Measurements from ENCODE around the gene SUMO2. TPM values are rescaled to one million over a fixed set of nuclear protein-coding genes. Genes with fewer than 3 reads are reported as not detected.

The SUMO2 gene
- total and polyA plus RNA-seq, 8 donors = 38.1 to 178 (median 118) TPM

Other genes starting within 250 kb of the SUMO2 start
- gene OTOP3, start 247.1 kb downstream of the SUMO2 start, total RNA-seq = under 1 TPM; 0.15 to 0.65 (median 0.39) TPM
- under 1 TPM; 0.15 to 0.35 TPM for gene OTOP3, start 247.1 kb downstream of the SUMO2 start, polyA plus RNA-seq
- gene HID1, start 210.2 kb downstream of the SUMO2 start, total RNA-seq = 100 to 1,000 TPM in 5 of 6 donors, 10 to 100 TPM in 1; 76.7 to 145 (median 117) TPM
- 100 to 1,000 TPM; 217 to 262 TPM for gene HID1, start 210.2 kb downstream of the SUMO2 start, polyA plus RNA-seq
- gene CDR2L, start 195.3 kb downstream of the SUMO2 start, total RNA-seq = 10 to 100 TPM in 1 of 6 donors, 1 to 10 TPM in 5; 2.3 to 11.2 (median 3.4) TPM
- gene CDR2L, start 195.3 kb downstream of the SUMO2 start, polyA plus RNA-seq = 1 to 10 TPM; 4.6 to 5.7 TPM
- gene MRPL58, start 170.3 kb downstream of the SUMO2 start, total RNA-seq = 10 to 100 TPM; 11.7 to 22.2 (median 14.1) TPM
- 10 to 100 TPM; 20.9 to 23.6 TPM for gene MRPL58, start 170.3 kb downstream of the SUMO2 start, polyA plus RNA-seq
- gene ATP5PD, start 136.0 kb downstream of the SUMO2 start, total RNA-seq = 100 to 1,000 TPM in 4 of 6 donors, 10 to 100 TPM in 2; 81.6 to 121 (median 105) TPM
- 100 to 1,000 TPM; 215 to 229 TPM for gene ATP5PD, start 136.0 kb downstream of the SUMO2 start, polyA plus RNA-seq
- gene KCTD2, start 135.7 kb downstream of the SUMO2 start, total RNA-seq = 10 to 100 TPM in 1 of 6 donors, 1 to 10 TPM in 5; 6.3 to 13.2 (median 8.5) TPM
- gene KCTD2, start 135.7 kb downstream of the SUMO2 start, polyA plus RNA-seq = 10 to 100 TPM; 13.0 to 14.6 TPM
- 1 to 10 TPM; 2.2 to 5.2 (median 4.0) TPM for gene SLC16A5, start 95.0 kb downstream of the SUMO2 start, total RNA-seq
- gene SLC16A5, start 95.0 kb downstream of the SUMO2 start, polyA plus RNA-seq = 1 to 10 TPM; 7.8 to 8.8 TPM
- gene ARMC7, start 73.0 kb downstream of the SUMO2 start, total RNA-seq = 1 to 10 TPM; 2.3 to 7.4 (median 3.4) TPM
- gene ARMC7, start 73.0 kb downstream of the SUMO2 start, polyA plus RNA-seq = 1 to 10 TPM; 5.7 to 6.3 TPM
- gene NT5C, start 51.2 kb downstream of the SUMO2 start, total RNA-seq = 10 to 100 TPM; 14.4 to 32.3 (median 18.7) TPM
- gene NT5C, start 51.2 kb downstream of the SUMO2 start, polyA plus RNA-seq = 10 to 100 TPM; 62.5 to 76.3 TPM
- gene JPT1, start 28.4 kb downstream of the SUMO2 start, total RNA-seq = 10 to 100 TPM in 3 of 6 donors, 1 to 10 TPM in 3; 7.5 to 32.9 (median 11.9) TPM
- gene JPT1, start 28.4 kb downstream of the SUMO2 start, polyA plus RNA-seq = 10 to 100 TPM; 21.8 to 33.1 TPM
- gene NUP85, start 22.7 kb upstream of the SUMO2 start, total RNA-seq = 10 to 100 TPM; 21.0 to 33.1 (median 23.0) TPM
- 100 to 1,000 TPM in 1 of 2 donors, 10 to 100 TPM in 1; 45.7 to 105 TPM for gene NUP85, start 22.7 kb upstream of the SUMO2 start, polyA plus RNA-seq
- 10 to 100 TPM; 13.9 to 31.1 (median 20.2) TPM for gene GGA3, start 78.6 kb upstream of the SUMO2 start, total RNA-seq
- gene GGA3, start 78.6 kb upstream of the SUMO2 start, polyA plus RNA-seq = 10 to 100 TPM; 25.9 to 39.7 TPM
- gene MRPS7, start 78.9 kb upstream of the SUMO2 start, total RNA-seq = 10 to 100 TPM; 11.3 to 24.1 (median 19.2) TPM
- gene MRPS7, start 78.9 kb upstream of the SUMO2 start, polyA plus RNA-seq = 10 to 100 TPM; 23.3 to 34.0 TPM
- 10 to 100 TPM; 11.7 to 15.4 (median 14.7) TPM for gene MIF4GD, start 88.3 kb upstream of the SUMO2 start, total RNA-seq
- gene MIF4GD, start 88.3 kb upstream of the SUMO2 start, polyA plus RNA-seq = 10 to 100 TPM; 10.6 to 17.6 TPM
- 10 to 100 TPM in 1 of 6 donors, 1 to 10 TPM in 5; 4.4 to 10.8 (median 6.7) TPM for gene SLC25A19, start 106.5 kb upstream of the SUMO2 start, total RNA-seq
- gene SLC25A19, start 106.5 kb upstream of the SUMO2 start, polyA plus RNA-seq = 1 to 10 TPM; 8.5 to 9.3 TPM
- 10 to 100 TPM; 25.2 to 64.7 (median 36.5) TPM for gene GRB2, start 222.7 kb upstream of the SUMO2 start, total RNA-seq
- 10 to 100 TPM; 18.5 to 24.4 TPM for gene GRB2, start 222.7 kb upstream of the SUMO2 start, polyA plus RNA-seq